ENCODE results near the gene PRCP.

- TF ChIP-seq POLR2A (IDR thresholded peaks at IDR 0.05; ENCODE audit: low read length), result no peak
- TF ChIP-seq GATA1 (IDR thresholded peaks at IDR 0.05; ENCODE audit: low read depth, low read length), result no peak
Observed at GRCh38 chr11:82814379-82814778, 85.9 kb downstream of the PRCP start.
